HG03064 (cell line): ENCODE data around the gene ZNF385C.

ENCODE experiments used
- ATAC-seq: cut with Tn5 transposase; IDR thresholded peaks from one replicate; pipeline ENCODE4 v1.9.1; 2021; ENCODE audit warnings: low read depth; ENCODE audit not compliant: unreplicated experiment

The ZNF385C gene

DNA sequence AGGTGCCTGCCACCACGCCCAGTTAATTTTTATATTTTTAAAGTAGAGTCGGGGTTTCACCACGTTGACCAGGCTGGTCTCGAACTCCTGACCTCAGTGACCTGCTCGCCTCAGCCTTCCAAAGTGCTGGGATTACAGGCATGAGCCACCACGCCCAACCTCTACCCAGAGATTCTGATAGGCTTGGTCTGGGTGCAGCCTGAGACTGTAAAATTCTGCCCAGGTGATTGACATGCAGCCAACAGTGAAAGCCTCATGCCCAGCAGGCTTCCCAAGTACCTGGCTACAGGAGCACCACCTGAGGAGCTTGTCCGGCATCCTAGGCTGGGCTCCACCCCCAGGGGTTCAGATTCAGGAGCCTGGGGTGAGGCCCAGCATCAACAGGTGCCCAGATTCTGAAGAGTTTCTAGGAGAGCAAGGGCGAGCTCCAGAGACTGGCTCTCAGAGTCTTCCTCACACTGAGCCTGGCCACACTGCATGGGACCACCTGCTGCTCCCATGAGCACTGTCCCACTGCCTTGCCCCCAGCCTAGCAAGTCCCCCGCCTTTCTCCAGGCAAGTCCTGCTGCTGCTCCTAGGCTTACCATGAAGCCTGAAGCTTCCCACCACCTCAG lies 16.6 kb downstream of the ZNF385C start:
- ATAC-seq, result no peak

DNA sequence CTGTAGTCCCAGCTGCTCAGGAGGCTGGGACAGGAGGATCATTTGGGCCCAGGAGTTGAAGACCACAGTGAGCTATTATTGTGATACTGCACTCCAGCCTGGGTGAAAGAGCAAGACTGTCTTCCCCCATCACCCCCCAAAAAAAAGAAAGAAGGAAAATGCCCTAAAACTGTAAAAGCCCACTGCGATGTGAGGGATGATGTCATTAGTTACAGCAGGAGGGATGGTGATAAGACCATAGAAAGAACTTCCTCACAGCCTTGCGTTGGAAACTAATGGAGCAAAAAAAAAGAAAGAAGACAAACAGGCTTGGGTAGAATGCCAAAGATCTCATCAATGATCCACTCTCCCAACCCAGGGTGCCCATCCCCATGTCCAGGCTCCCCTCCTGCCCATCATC lies 18.7 kb downstream of the ZNF385C start:
- ATAC-seq, result no peak

DNA sequence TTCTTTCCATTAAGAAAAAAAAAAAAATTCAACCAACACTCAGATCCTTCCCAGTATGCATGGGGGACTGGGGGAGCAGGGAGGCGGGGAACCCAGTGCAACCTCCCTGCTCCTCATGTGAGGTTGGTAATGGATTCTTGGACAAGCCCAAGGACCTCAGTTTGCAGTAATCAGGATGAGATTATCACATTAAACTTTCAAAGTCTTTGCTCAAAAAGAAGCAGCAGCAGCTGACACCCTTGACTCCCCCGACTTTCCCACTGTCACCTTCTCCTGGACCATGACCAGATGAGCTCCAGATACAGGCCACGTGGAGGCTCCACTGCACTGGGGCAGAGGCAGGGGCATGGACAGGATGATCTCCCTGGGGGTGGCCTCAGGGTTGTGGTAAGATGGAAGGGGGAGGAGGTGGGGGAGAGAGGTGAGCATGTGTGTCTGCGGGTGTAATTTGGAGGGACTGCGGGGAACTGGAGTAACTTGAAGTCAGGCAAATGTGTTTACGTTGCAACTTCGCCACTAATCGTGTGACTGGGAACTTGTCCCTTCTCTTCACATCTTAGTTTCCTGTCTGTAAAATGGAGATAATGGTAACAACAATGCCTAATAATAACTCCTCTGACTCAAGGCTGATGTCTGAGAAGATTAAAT lies 19.8 kb downstream of the ZNF385C start:
- ATAC-seq, result no peak

DNA sequence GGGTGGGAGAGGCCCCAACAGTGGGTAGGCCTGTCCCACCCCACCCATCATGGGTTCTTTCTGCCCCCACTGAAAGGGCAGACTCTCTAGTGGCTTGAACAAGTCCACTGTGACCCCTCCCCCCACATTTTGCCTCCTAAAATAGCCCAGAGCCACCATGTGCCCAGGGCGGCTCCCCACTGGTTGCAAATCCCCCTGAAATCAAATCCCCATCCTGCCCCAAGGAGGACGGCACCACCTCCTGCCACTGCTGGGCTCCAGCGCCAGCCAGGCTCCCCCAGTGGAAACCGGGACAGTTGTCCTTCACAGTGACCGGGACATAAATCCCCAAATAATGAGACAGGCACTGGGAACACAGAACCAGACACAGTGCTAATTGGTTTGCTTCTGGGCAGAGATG lies 20.5 kb downstream of the ZNF385C start:
- ATAC-seq, result no peak

DNA sequence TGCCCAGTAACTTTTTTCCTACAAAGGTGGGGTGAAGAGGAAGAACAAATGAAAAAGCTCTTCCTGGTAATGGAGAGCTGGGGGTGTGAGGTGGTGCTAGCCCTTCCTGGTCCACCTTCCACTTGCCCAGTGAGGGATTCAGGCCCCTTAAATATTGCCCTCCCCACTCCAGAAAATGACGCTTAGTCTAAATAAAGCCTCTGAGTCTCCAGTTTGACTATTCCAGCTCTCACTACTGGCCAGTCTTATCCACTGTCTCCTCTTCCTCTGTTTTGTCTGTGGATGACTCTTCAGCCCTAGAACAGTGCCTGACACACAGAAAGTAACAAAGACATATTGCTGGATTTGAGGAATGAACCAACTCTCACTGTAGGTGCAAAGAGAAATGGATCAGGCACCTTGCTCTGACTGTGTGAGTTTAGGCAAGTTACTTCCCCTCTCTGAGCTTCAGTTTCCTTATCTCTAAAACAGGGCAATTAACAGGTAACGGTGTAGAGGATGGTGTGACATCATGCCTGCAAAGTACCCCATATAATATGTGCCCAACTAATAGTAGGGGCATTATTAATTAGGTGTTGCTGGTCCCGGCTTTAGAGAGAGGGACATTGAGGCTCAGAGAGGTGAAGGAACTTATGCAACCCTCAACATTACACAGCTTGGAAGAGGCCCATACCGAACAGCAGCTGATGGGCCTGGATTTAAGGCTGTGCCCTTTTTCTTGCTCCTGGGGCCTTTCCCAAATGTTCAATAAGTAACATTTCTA lies 21.3 kb downstream of the ZNF385C start:
- ATAC-seq, result no peak

DNA sequence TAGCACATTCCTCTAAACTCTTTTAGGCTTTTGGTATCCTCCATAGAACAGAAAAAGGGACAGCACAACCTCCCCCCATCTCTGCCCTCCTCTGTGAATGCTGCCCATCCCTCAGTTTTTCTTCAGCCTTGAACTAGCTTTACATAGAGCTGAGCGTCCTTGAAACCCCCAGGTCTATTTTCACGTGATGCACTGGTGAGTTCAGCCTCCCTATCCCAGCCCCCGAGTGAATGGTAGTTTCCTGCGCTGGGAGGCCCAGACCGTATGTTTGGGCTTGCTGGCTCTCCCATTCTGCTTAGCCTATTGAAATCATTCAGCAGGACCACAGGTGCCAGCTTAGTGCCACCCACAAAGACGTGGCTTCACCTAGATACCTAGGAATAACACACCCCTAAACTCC lies 22.5 kb downstream of the ZNF385C start:
- no peak for ATAC-seq

DNA sequence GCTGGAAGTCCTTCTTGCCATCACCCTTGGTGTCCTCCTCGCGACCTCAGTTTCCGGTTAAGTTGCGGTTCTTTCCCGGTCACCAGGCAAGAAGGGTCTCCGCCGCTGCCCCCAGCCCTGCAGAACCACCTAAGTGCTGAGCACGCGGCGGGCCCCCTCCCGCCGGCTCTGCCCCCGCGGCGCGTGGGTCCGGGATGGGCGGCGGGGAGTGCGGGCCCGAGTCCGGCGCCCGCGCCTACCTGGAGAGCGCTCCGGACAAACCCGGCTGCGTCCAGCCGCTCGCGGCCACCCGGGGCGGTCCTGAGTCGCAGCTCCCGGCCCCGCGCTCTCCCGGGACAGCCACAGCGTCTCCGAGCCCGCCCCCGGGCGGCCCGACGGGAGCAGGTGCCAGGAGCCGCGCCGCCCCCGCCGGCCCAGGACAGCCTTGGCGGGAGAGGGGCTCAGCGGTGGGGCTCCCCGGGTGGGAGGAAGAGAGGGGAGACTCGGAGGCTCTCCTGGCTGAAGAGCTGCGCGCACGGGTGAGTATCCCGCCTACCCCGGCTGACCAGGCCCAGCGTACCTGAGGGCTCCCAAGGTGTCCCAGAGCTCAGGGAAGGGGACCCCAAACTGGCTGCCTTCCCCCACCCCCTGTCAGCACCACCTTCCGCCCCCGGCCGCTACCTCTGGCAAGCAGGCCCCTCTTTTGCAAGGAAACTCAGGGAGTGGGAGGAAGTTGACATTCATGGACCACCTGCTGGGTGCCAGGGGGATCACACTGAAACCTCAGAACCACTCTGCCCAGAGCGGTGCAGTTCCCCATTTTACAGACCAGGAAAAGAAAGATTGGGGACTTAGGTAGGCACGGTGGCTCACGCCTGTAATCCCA lies 25.7 kb downstream of the ZNF385C start:
- no peak for ATAC-seq

DNA sequence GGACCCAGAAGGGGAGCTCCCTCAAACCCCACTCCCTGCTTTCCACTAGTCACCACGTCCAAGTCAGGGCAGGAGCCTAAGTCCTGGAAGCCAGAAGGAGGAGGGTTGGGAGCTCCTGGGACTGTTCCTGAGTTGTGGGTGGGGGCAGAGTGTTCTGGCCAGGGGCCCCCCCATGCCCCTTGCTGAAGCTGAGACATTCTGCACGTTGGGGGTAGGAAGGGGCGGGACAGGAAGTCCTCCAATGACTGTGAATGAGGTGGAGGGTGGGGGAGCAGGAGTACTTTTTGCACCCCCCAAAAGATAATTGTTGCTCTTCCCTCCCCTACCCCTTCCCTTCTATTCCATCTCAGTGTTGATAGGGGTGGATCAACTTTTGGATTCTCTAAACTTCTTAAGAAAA lies 26.5 kb downstream of the ZNF385C start:
- ATAC-seq, result no peak

DNA sequence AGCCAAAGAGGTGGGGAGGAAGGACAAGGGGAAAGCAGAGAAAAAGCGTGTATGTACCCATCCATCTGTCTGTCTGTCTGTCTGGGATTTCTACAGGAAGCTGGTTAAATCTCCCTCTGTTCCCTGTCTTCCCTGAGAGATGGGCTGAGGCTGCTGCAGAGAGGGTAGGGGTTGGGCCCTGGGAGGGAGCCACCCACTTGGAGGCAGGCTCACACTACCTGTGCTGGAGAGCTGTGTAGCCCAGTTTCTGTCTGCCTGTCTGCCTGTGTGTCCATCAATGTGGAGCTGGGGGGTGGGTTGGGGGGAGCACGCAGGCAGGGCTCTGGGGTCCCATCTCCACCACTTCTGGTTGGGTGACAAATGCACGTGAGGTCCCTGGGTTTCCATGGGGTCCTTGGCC lies 29.3 kb downstream of the ZNF385C start:
- ATAC-seq, result no peak

DNA sequence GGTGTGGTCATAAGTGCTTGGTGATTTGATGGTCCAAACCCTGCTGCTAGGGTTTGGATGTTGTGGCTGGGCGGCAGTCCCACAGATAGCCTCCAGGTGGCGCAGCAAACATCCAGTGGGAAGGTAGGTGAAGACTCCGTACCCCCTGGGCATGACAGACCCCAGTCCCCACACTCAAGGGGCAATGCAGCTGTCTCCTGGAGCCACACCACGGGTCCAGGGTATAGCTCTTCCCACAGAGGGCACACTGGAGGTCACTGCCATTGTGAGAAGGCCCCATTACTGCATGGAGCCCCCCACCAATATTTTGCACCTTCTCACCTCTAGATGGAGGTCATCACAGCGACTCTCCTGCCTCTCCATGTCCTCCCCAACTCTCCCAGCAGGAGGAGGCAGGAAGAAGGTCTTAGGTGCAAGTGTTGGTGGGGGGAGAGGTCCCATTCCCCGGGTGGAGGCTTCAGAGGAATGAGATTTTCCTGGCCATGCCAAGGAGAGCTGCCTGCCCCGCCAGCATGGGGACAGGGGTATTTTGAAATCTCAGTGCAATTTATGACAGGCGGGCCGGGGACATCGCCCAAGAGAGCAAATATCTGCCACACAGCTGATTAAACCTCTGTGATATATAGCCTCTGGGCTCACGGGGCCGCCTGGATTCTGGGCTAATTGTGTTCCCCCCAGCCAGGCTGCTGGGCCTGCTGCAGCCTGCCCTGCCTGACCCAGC lies 30.7 kb downstream of the ZNF385C start:
- no peak for ATAC-seq

DNA sequence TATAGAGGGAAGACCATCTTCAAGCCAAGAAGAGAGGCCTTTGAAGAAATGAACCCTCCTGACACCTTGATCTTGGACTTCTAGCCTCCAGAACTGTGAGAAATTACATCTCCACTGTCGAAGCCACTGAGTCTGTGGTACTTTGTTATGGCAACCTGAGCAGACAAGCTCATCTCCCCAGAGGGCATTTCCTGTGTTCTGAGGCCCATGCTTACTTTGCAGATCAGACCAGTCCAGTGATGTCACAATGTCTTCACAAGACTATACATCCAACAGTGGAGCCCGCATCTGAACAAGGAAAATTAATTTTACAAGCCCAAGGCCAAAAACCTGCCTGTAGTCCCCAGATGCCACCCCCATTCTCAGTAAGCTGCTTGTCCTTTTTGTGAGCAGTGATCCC lies 33.1 kb downstream of the ZNF385C start:
- no peak for ATAC-seq

DNA sequence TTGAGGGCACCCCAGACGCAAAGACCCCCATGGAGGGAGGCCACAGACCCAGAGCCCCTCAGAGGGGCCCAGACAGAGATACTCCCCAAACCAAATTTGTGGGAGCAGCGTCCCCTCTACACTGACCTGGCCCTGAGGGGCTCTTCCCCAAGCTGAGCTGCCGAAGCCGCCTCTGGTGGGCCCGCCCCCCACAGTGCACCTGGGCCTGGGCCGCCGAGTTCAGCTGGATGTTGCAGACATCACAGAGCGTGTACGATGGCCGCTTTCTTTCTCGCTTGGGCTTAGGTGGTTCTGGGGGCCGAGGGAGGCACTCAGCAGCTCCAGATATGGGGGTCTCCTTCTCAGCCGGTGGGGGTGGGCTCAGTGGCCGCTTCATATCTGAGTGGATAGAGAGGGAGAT lies 35.6 kb downstream of the ZNF385C start:
- no peak for ATAC-seq

DNA sequence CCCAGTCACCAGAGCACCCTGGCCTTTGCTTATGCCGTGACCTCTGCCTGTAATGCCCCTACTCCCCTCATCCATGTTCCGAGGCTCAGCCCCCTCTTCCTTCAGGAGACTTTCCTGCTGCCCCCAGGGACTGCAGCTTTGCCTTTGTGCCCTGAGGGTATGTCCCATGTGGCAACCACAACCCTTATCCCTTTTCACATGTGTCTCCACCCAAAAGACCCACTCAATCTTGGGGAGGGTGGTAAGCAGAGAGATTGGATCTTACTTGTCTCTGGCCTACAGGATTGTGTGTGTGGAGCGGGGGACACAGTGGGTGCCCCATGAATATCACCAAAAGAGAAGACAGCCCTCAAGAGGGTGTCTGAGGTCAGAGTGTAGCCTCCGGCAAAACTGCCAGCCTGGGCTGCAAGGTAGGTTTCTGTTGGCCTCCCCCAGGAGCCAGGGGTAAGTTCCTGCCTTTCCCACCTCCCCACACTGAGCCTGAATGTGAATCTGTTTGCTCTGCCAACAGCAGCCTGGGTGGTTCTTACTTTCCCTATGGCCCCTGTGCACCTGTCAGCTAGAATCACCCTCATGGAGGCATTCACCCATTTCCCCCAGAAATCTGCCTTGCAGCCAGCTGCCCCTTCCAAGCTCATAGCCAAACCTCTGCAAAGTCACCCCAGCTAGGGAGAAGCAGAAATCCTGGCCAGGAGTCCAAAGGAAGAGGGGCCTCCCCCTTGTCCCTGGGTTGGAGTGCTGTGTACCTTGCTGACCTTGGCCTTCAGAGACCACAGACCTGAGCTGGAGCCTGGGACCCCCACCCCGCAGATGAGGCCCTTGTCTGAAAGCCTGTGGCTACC lies 36.4 kb downstream of the ZNF385C start:
- ATAC-seq, result no peak

DNA sequence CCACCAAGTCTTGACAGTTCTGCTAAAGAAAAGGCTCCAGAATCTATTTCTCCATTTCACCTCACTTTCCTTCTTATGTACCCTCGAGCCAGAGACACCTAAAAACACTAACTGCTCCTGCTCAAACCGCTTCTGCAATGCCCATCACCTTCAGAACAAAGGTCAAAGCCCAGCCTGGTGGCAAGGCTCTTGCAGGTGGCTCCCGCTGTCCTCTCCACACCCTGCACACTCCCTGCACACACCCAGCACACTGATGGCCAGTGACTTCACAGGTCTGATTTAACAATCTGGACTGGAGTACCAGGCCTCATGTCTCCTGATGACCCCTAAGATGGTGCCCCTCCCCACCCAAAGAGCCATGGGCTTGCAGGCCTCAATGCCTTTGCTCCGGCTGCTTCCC lies 38.0 kb downstream of the ZNF385C start:
- no peak for ATAC-seq

DNA sequence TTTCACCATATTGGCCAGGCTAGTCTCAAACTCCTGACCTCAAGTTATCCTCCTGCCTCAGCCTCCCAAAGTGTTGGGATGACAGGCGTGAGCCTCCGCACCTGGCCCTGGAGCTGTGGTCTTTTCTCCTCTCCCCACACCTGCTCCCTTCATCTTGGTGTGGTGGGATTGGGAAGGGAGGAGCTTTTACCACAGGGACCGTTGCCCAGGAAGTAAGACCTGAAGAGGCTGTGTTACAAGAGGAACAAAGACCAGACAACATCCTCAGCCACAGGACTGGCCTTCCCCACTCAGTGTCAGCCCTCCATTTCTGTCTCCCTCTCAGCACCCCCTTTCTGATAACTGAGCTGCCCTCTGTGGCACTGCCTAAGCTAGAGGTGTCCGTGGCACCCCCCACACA lies 38.5 kb downstream of the ZNF385C start:
- ATAC-seq, result no peak

DNA sequence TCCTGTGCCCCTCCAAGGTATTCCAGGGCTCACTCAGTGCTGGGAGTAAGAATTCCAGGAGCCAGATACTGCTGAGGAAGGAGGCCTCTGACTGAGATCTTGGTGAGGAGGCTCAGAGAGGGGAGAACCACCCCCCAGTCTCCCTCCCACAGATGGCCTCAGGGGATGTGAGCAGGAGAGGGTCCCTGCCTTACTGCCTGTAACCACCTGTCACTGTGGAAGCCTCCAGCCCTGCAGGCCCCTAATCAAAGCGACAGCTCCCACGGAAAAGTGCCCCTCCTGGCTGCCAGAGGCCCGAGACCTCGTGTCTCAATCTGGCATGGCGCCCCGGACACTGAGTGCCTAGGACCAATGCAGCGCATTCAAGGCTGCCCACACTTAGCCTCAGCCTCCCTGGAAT lies 40.2 kb downstream of the ZNF385C start:
- ATAC-seq, result no peak

DNA sequence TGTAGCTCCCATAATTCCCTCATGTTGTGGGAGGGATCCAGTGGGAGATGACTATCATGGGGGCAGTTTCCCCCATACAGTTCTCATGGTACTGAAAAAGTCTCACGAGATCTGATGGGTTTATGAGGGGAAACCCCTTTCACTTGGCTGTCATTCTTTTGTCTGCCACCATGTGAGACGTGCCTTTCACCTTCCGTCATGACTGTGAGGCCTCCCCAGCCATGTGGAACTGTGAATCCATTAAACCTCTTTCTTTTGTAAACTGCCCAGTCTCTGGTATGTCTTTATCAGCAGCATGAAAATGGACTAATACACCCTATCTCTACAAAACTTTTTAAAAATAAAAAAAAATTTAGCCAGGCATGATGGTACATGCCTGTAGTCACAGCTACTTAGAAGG lies 41.6 kb downstream of the ZNF385C start:
- no peak for ATAC-seq

DNA sequence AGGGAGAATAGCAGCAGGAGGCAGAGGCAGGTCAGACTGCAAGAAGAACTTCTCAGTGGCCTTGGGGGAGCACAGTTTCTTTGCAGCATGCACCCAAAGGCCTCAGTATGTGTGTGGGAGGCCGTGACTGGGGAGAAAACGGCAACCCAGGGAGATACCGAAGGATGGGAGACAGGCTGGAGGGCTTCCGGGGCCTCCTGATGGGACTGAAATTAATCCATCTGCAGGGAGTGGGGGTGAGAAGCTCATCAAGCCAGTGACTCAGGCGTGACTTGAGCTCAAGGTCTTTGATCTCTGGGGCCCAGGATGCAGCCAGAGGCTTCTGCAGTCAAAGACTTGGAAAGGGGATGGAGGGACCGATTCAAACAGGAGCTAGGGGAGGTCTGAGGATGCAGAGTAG lies 42.8 kb downstream of the ZNF385C start:
- ATAC-seq, result no peak

DNA sequence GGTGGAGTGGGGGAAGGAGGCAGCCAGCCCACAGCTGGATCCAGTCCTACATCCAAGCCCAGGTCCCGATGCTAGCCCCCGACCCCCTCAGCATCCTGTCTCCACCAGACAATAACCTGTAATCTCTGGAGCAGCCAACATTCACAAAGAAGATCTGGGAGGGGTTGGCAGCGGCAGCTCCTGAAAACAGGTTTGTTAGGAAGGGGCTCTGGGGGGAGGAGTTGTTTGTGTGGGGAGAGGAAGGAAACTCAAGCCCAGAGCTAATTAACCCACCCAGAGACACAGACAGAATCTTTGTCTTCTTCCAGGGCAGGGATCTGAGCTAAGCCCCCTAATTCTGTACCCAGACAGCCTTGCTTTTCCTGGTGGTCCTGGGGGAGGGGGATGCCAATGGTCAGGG lies 43.2 kb downstream of the ZNF385C start:
- no peak for ATAC-seq
